Measurements from ENCODE around the gene VAPB.

- no peak for TF ChIP-seq CTCF (IDR thresholded peaks at IDR 0.05)
- TF ChIP-seq POLR2A (IDR thresholded peaks at IDR 0.05) = no peak
These were observed 103.9 kb downstream of the VAPB start for GRCh38 chr20:58492795-58493524.

All from Peyer's patch (tissue), 4 donors.